Tibial artery (tissue), 4 donors: Measurements from ENCODE around the gene BARX2.
"Not testable (repeated sequence)": the region's sequence is repeated elsewhere in the genome, so short reads cannot be mapped to it uniquely, and the experiment has no call there.

Experiments
- DNase-seq, 2 donors: peaks; one replicate each; pipeline ENCODE4 v3.0.0-alpha.2; 2019
- H3K27ac ChIP-seq, 2 donors: fragments of 200-600 bp; sonication (generic) in 1 of 2; 1 replicate in 1 of 2; 2 replicates in 1 of 2; pipeline ENCODE4 v1.5.1; 2018 to 2019; ENCODE audit warnings: mild to moderate bottlenecking in 1 of 2
- H3K27me3 ChIP-seq, 2 donors: fragments of 200-600 bp; sonication (generic) in 1 of 2; one replicate each; pipeline versions ENCODE4 v1.5.1 to v1.6.0; 2016 to 2019
- H3K36me3 ChIP-seq, 3 donors: fragments of 200-600 bp; sonication (generic) in 2 of 3; one replicate each; pipeline ENCODE4 v1.5.1; 2016 to 2019; ENCODE audit warnings: mild to moderate bottlenecking in 2 of 3
- H3K4me1 ChIP-seq, 4 donors: fragments of 200-600 bp; sonication (generic) in 2 of 4; 1 replicate in 3 of 4; 2 replicates in 1 of 4; pipeline ENCODE4 v1.5.1; 2016 to 2019
- H3K4me3 ChIP-seq, 2 donors: fragments of 200-600 bp; sonication (generic) in 1 of 2; 1 replicate in 1 of 2; 2 replicates in 1 of 2; pipeline ENCODE4 v1.5.1; 2018 to 2019; ENCODE audit warnings: mild to moderate bottlenecking in 2 of 2
- H3K9me3 ChIP-seq, 3 donors: fragments of 200-600 bp; sonication (generic) in 1 of 3; one replicate each; pipeline ENCODE4 v1.5.1; 2016 to 2019
- CTCF ChIP-seq, 2 experiments: fragments of 200-600 bp in 1 of 2; fragments of 450-650 bp in 1 of 2; IDR thresholded peaks; one replicate each; pipeline ENCODE4 v1.5.1; 2017 to 2019; ENCODE audit warnings: antibody characterized with exemption in 2 of 2, mild to moderate bottlenecking in 1 of 2, moderate library complexity in 1 of 2
- intact Hi-C: fragments of 100-400 bp; cut with DNase I; formaldehyde crosslinking; loops from one replicate; pipeline ENCODE4 v1.15.0; 2023; ENCODE audit warnings: low total_unique reads

Gene BARX2

GRCh38 chr11:129333873-129334272, 41.8 kb upstream of the BARX2 start:
- no peaks in the 10 kb centered on the region for H3K9me3 ChIP-seq
- no peak overlapping the region for H3K27ac ChIP-seq
- TF ChIP-seq CTCF (IDR thresholded peaks at IDR 0.05) = no peak
- H3K4me3 ChIP-seq = no peak overlapping the region
- intact Hi-C loops = loop anchor here (5.0 to 10.0 kb wide), 2 partner anchors 99 to 212 kb away; no protein-coding TSS in a partner anchor
- no peaks in the 10 kb centered on the region for H3K4me1 ChIP-seq
- DNase-seq = no peak
- no peaks in the 10 kb centered on the region for H3K36me3 ChIP-seq
- H3K27me3 ChIP-seq = no peaks in the 10 kb centered on the region

GRCh38 chr11:129344301-129344940, 31.2 kb upstream of the BARX2 start:
- H3K9me3 ChIP-seq, H3K4me3 ChIP-seq, intact Hi-C loops, H3K36me3 ChIP-seq, H3K27me3 ChIP-seq, H3K4me1 ChIP-seq, DNase-seq, H3K27ac ChIP-seq: not testable (repeated sequence)

GRCh38 chr11:129346916-129347315, 28.7 kb upstream of the BARX2 start:
- H3K4me3 ChIP-seq = no peak overlapping the region
- intact Hi-C loops = no loop called here
- no peak overlapping the region for H3K27ac ChIP-seq
- no peak for DNase-seq
- no peaks in the 10 kb centered on the region for H3K9me3 ChIP-seq
- no peaks in the 10 kb centered on the region for H3K36me3 ChIP-seq
- no peaks in the 10 kb centered on the region for H3K4me1 ChIP-seq
- TF ChIP-seq CTCF (IDR thresholded peaks at IDR 0.05) = no peak
- H3K27me3 ChIP-seq = no peaks in the 10 kb centered on the region

GRCh38 chr11:129348813-129349212, 26.8 kb upstream of the BARX2 start:
- no peak overlapping the region for H3K27ac ChIP-seq
- no peaks in the 10 kb centered on the region for H3K36me3 ChIP-seq
- peaks cover 0 to 4% of the 10 kb centered on the region in 2 donors for H3K27me3 ChIP-seq
- no peak for DNase-seq
- TF ChIP-seq CTCF (IDR thresholded peaks at IDR 0.05) = no peak
- H3K4me1 ChIP-seq = no peaks in the 10 kb centered on the region
- no peak overlapping the region for H3K4me3 ChIP-seq
- intact Hi-C loops = no loop called here
- no peaks in the 10 kb centered on the region for H3K9me3 ChIP-seq

- Histone ChIP-seq H3K9me3 (no peaks in the 10 kb centered on the region), H3K36me3 (no peaks in the 10 kb centered on the region), H3K27ac (no peak overlapping the region), H3K27me3 (peaks cover 0 to 4% of the 10 kb centered on the region in 2 donors), H3K4me3 (no peak overlapping the region), H3K4me1 (no peaks in the 10 kb centered on the region)
- no peak for TF ChIP-seq CTCF (IDR thresholded peaks at IDR 0.05)
- no peak for DNase-seq
- intact Hi-C loops = no loop called here
Measured at GRCh38 chr11:129352676-129353075, 23.0 kb upstream of the BARX2 start.

- no peak for TF ChIP-seq CTCF (IDR thresholded peaks at IDR 0.05)
- Histone ChIP-seq H3K4me1 (no peaks in the 10 kb centered on the region), H3K36me3 (no peaks in the 10 kb centered on the region), H3K27me3 (peaks cover 0 to 4% of the 10 kb centered on the region in 2 donors), H3K4me3 (no peak overlapping the region), H3K9me3 (peaks cover 0 to 4% (median 4%) of the 10 kb centered on the region in 3 donors), H3K27ac (no peak overlapping the region)
- intact Hi-C loops = no loop called here
- DNase-seq = no peak
Measured at GRCh38 chr11:129354691-129355090, 21.0 kb upstream of the BARX2 start.
